B cell (primary cell): ENCODE results near the gene RIPOR2. TPM values are rescaled to one million over a fixed set of nuclear protein-coding genes. Genes with fewer than 3 reads are reported as not detected.

Experiments used
- ATAC-seq: fragments of 200-7000 bp; cut with Tn5 transposase; one replicate; pipeline ENCODE4 v1.10.0; 2021; ENCODE audit warnings: low read depth, mild to moderate bottlenecking, moderate number of reproducible peaks, moderate library complexity
- CTCF ChIA-PET: fragments of 350-600 bp; sonication (Branson Sonifier 250); formaldehyde crosslinking; loops from one replicate; lab custom pipeline; 2021; ENCODE audit warnings: antibody characterized with exemption, inconsistent platforms; lab: Charles Lee
- POLR2A ChIA-PET: fragments of 350-600 bp; sonication (Branson Sonifier 250); formaldehyde crosslinking; loops from one replicate; lab custom pipeline; 2021; ENCODE audit warnings: antibody characterized with exemption; lab: Charles Lee
- DNase-seq: peaks from one replicate; pipeline ENCODE4 v3.0.0; 2013
- H2AFZ ChIP-seq: 2 replicates; pipeline ENCODE4 v1.6.1; 2012; ENCODE audit warnings: mild to moderate bottlenecking, low read depth, low read length; ENCODE audit not compliant: insufficient read depth, poor library complexity, severe bottlenecking
- H3K27ac ChIP-seq, 2 donors: 1 replicate in 1 of 2; 2 replicates in 1 of 2; pipeline ENCODE4 v1.5.1; 2012 to 2013; ENCODE audit warnings: low read length in 2 of 2, mild to moderate bottlenecking in 2 of 2, moderate library complexity in 1 of 2
- H3K27me3 ChIP-seq, 4 experiments: fragments of 200-600 bp in 1 of 4; sonication (generic) in 1 of 4; replicated peaks in 1 of 4; 1 replicate in 2 of 4; 2 replicates in 2 of 4; pipeline versions ENCODE4 v1.6.1 to v1.7.0; 2013 to 2016; ENCODE audit warnings: low read length in 3 of 4, mild to moderate bottlenecking in 2 of 4, mixed read lengths in 1 of 4, moderate library complexity in 1 of 4; ENCODE audit not compliant: insufficient read depth in 4 of 4, control insufficient read depth in 3 of 4; ENCODE audit errors: control extremely low read depth in 1 of 4
- H3K36me3 ChIP-seq, 2 experiments: replicated peaks in 1 of 2; 1 replicate in 1 of 2; 2 replicates in 1 of 2; pipeline versions ENCODE4 v1.6.1 to v1.7.1; 2013; ENCODE audit warnings: low read length in 1 of 2; ENCODE audit not compliant: insufficient read depth in 2 of 2, control insufficient read depth in 1 of 2; ENCODE audit errors: control extremely low read depth in 1 of 2, extremely low read depth in 1 of 2
- H3K4me1 ChIP-seq, 2 donors: fragments of 200-600 bp in 1 of 2; sonication (generic) in 1 of 2; 1 replicate in 1 of 2; 2 replicates in 1 of 2; pipeline versions ENCODE4 v1.5.1 to v1.6.1; 2013 to 2017; ENCODE audit warnings: low read length in 2 of 2; ENCODE audit not compliant: control insufficient read depth in 2 of 2, insufficient read depth in 2 of 2
- H3K4me2 ChIP-seq: replicated peaks from 2 replicates; pipeline ENCODE3; 2012; ENCODE audit warnings: mild to moderate bottlenecking, low read depth, low read length; ENCODE audit not compliant: poor library complexity, severe bottlenecking
- H3K4me3 ChIP-seq, 5 experiments: fragments of 200-600 bp in 1 of 5; sonication (generic) in 1 of 5; 1 replicate in 3 of 5; 2 replicates in 2 of 5; pipeline versions ENCODE4 v1.5.1 to v1.7.0; 2011 to 2016; ENCODE audit warnings: low read length in 4 of 5, mild to moderate bottlenecking in 4 of 5, low read depth in 2 of 5, control low read depth in 1 of 5, moderate library complexity in 1 of 5; ENCODE audit not compliant: insufficient read depth in 1 of 5; ENCODE audit errors: control extremely low read depth in 1 of 5, extremely low read depth in 1 of 5
- H3K79me2 ChIP-seq: fragments of 200-600 bp; sonication (generic); one replicate; pipeline ENCODE4 v1.6.0; 2016; ENCODE audit warnings: low read length; ENCODE audit not compliant: control insufficient read depth, insufficient read depth
- H3K9ac ChIP-seq: fragments of 200-600 bp; sonication (generic); 2 replicates; pipeline ENCODE4 v1.6.1; 2017; ENCODE audit warnings: mild to moderate bottlenecking, low read length, moderate library complexity
- H3K9me3 ChIP-seq, 3 donors: one replicate each; pipeline versions ENCODE4 v1.6.1 to v1.7.1; 2013; ENCODE audit warnings: low read length in 2 of 3; ENCODE audit not compliant: control insufficient read depth in 2 of 3, insufficient read depth in 1 of 3; ENCODE audit errors: control extremely low read depth in 1 of 3
- H4K20me1 ChIP-seq: 2 replicates; pipeline ENCODE4 v1.6.0; 2012; ENCODE audit warnings: mild to moderate bottlenecking, low read length; ENCODE audit not compliant: insufficient read depth, control insufficient read depth, poor library complexity, severe bottlenecking
- H3K27ac Mint-ChIP-seq: one replicate; pipeline ENCODE4 v1.8.0; 2021; ENCODE audit warnings: mixed read lengths
- H3K27me3 Mint-ChIP-seq: one replicate; pipeline ENCODE4 v1.8.0; 2021; ENCODE audit warnings: mixed read lengths
- H3K4me1 Mint-ChIP-seq: one replicate; pipeline ENCODE4 v1.8.0; 2021; ENCODE audit warnings: mixed read lengths
- H3K4me3 Mint-ChIP-seq: one replicate; pipeline ENCODE4 v1.8.0; 2021; ENCODE audit warnings: mixed read lengths
- H3K9me3 Mint-ChIP-seq: one replicate; pipeline ENCODE4 v1.8.0; 2022; ENCODE audit warnings: mixed read lengths; ENCODE audit not compliant: insufficient read depth
- CTCF ChIP-seq: fragments of 200-600 bp; IDR thresholded peaks from one replicate; pipeline ENCODE4 v1.8.0; 2022; ENCODE audit warnings: antibody characterized with exemption, mild to moderate bottlenecking
- EZH2 ChIP-seq: IDR thresholded peaks from 2 replicates; pipeline ENCODE4 v1.6.1; 2012; ENCODE audit warnings: borderline replicate concordance, low read depth, mild to moderate bottlenecking, moderate library complexity, low read length; ENCODE audit not compliant: insufficient read depth, poor library complexity, severe bottlenecking
- WGBS: methylation state at CpG from one replicate; pipeline ENCODE4 v1.1.5; 2013; ENCODE audit warnings: missing lambda C conversion rate; ENCODE audit not compliant: insufficient coverage; 5-methylcytosine and 5-hydroxymethylcytosine counted together
- intact Hi-C: fragments of 100-400 bp; cut with micrococcal nuclease; formaldehyde crosslinking; loops from one replicate; pipeline ENCODE4 v1.10.0; 2022
- polyA plus RNA-seq: library from polyadenylated mRNA; depleted of rRNA; stranded (reverse); fragments of >200 nt; gene quantifications from 2 replicates; pipeline ENCODE4 v1.2.3, GENCODE V29; 2012
- total RNA-seq, 2 donors: library from RNA; stranded (reverse); fragments of 120-200 nt in 1 of 2; gene quantifications; 1 replicate in 1 of 2; 2 replicates in 1 of 2; pipeline versions ENCODE4 v1.2.3 to v1.2.4, GENCODE V29; 2013 to 2022

RIPOR2 gene
- total and polyA plus RNA-seq, 2 donors (not counting 1 experiment from before 2014, with no cell fraction given): 300 to 430 TPM

GRCh38 chr6:24902782-24903181, 33.0 kb downstream of the RIPOR2 start:
- Mint-ChIP-seq H3K4me3 (peak overlapping the region; percentile 13), H3K4me1 (peaks cover 88% of the 10 kb centered on the region), H3K9me3 (no peaks in the 10 kb centered on the region), H3K27ac (peak overlapping the region; percentile 85), H3K27me3 (no peaks in the 10 kb centered on the region)
- no peak overlapping the region for H3K9ac ChIP-seq
- ATAC-seq (no peak), DNase-seq (no peak)
- no peaks in the 10 kb centered on the region for H3K27me3 ChIP-seq
- no CpG with 5 or more reads among the region's 1 CpG for WGBS
- H3K79me2 ChIP-seq: peaks cover 100% of the 10 kb centered on the region
- H3K9me3 ChIP-seq: peaks cover 0 to 3% (median 0%) of the 10 kb centered on the region in 3 donors
- peak overlapping the region; percentile 6 for H3K4me2 ChIP-seq
- peak overlapping the region; percentile 3 to 93 for H3K27ac ChIP-seq
- H3K4me3 ChIP-seq: no peak overlapping the region
- intact Hi-C loops: no loop called here
- H3K36me3 ChIP-seq: peaks cover 19 to 90% of the 10 kb centered on the region in 2 experiments
- H3K4me1 ChIP-seq: peaks cover 88 to 91% of the 10 kb centered on the region in 2 donors
- POLR2A ChIA-PET: no interaction called here
- CTCF ChIA-PET: interaction anchor here (0.9 to 3.2 kb wide), 9 partner anchors 16 to 168 kb away, joined by 3 to 11 read pairs (median 6); no protein-coding TSS in a partner anchor
- H4K20me1 ChIP-seq: peaks cover 90% of the 10 kb centered on the region
- H2AFZ ChIP-seq: no peak overlapping the region
- TF ChIP-seq CTCF (no peak), EZH2 (no peak)

GRCh38 chr6:24901698-24902328, 33.9 kb downstream of the RIPOR2 start:
- Mint-ChIP-seq H3K4me3 (peak overlapping the region; percentile 0), H3K9me3 (no peaks in the 10 kb centered on the region), H3K27ac (peak overlapping the region; percentile 68), H3K4me1 (peaks cover 88% of the 10 kb centered on the region), H3K27me3 (no peaks in the 10 kb centered on the region)
- peak; percentile 12 for ATAC-seq
- Histone ChIP-seq H3K27me3 (no peaks in the 10 kb centered on the region), H3K4me2 (peak overlapping the region; percentile 1), H4K20me1 (peaks cover 90% of the 10 kb centered on the region), H3K36me3 (peaks cover 21 to 89% of the 10 kb centered on the region in 2 experiments), H3K9me3 (peaks cover 0 to 3% (median 0%) of the 10 kb centered on the region in 3 donors), H3K27ac (peak overlapping the region; percentile 11 to 93), H3K4me3 (no peak overlapping the region), H3K4me1 (peaks cover 80 to 83% of the 10 kb centered on the region in 2 donors), H2AFZ (no peak overlapping the region), H3K9ac (no peak overlapping the region), H3K79me2 (peaks cover 100% of the 10 kb centered on the region)
- 94% methylated on average over 3 of the region's 9 CpGs for WGBS
- ChIA-PET CTCF (interaction anchor here (0.9 to 2.2 kb wide), 11 partner anchors 17 to 169 kb away, joined by 3 to 8 read pairs (median 3); no protein-coding TSS in a partner anchor), POLR2A (no interaction called here)
- TF ChIP-seq CTCF (no peak), EZH2 (no peak)
- intact Hi-C loops: no loop called here
- DNase-seq: no peak
